HCT116 (cell line): ENCODE results near the gene DMRT2. TPM values are rescaled to one million over a fixed set of nuclear protein-coding genes. Genes with fewer than 3 reads are reported as not detected.

Source experiments
- ATAC-seq: fragments of 200-7000 bp; cut with Tn5 transposase; 2 replicates; pipeline ENCODE4 v1.9.1; 2020; ENCODE audit warnings: mild to moderate bottlenecking, moderate library complexity
- BruUV-seq: library from RNA; stranded (reverse); fragments of 400-500 nt; replicated peaks from 2 replicates; lab custom pipeline; 2021; lab: Mats Ljungman, UMichigan
- CTCF ChIA-PET: fragments of 300-600 bp; sonication (Branson Sonifier 250); formaldehyde crosslinking; loops from one replicate; lab custom pipeline; 2021; ENCODE audit warnings: antibody characterized with exemption; lab: Charles Lee
- POLR2A ChIA-PET: fragments of 300-600, 350-600 bp; sonication (Branson Sonifier 250); formaldehyde crosslinking; loops from one replicate; lab custom pipeline; 2021; ENCODE audit warnings: antibody characterized with exemption; lab: Charles Lee
- RAD21 ChIA-PET, 2 experiments: fragments of 300-600 bp; sonication (Branson Sonifier 250); formaldehyde crosslinking; loops; one replicate each; lab custom pipeline; 2023; ENCODE audit warnings: low total read pairs in 2 of 2; ENCODE audit not compliant: uncharacterized antibody in 2 of 2, unreplicated experiment in 2 of 2, low non-redundant PET in 1 of 2; lab: Charles Lee
- DNase-seq: peaks from one replicate; pipeline ENCODE4 v3.0.0-alpha.2; 2010; ENCODE audit warnings: low read depth, low spot score
- H2AFZ ChIP-seq: fragments of 200-600 bp; shearing (Covaris generic), sonication (generic); 2 replicates; pipeline ENCODE4 v1.6.1; 2017; ENCODE audit warnings: low read depth, mixed run types, mixed read lengths, antibody characterized with exemption, low read length; ENCODE audit not compliant: poor library complexity, severe bottlenecking
- H3K27ac ChIP-seq: 2 replicates; pipeline ENCODE4 v1.5.1; 2012; ENCODE audit warnings: low read depth, low read length
- H3K27me3 ChIP-seq: fragments of 200-600 bp; sonication (generic); 2 replicates; pipeline ENCODE4 v1.6.1; 2016; ENCODE audit warnings: mixed run types, low read length, mixed read lengths; ENCODE audit not compliant: insufficient read depth
- H3K36me3 ChIP-seq, 2 experiments: fragments of 200-500 bp in 1 of 2; fragments of 200-600 bp in 1 of 2; sonication (Bioruptor generic) in 1 of 2; sonication (generic) in 1 of 2; 2 replicates each; pipeline versions ENCODE4 v1.5.1 to v1.6.1; 2014 to 2016; ENCODE audit warnings: low read length in 2 of 2, inconsistent platforms in 1 of 2, mixed read lengths in 1 of 2, mixed run types in 1 of 2; ENCODE audit not compliant: insufficient read depth in 2 of 2, control insufficient read depth in 1 of 2
- H3K4me1 ChIP-seq, 2 experiments: fragments of 200-600 bp in 1 of 2; sonication (generic) in 1 of 2; 2 replicates each; pipeline versions ENCODE4 v1.5.1 to v1.6.1; 2012 to 2017; ENCODE audit warnings: low read length in 2 of 2, inconsistent platforms in 1 of 2, mild to moderate bottlenecking in 1 of 2, mixed read lengths in 1 of 2, mixed run types in 1 of 2, moderate library complexity in 1 of 2; ENCODE audit not compliant: insufficient read depth in 2 of 2, control insufficient read depth in 1 of 2
- H3K4me2 ChIP-seq: fragments of 200-600 bp; sonication (generic); 2 replicates; pipeline ENCODE4 v1.6.1; 2017; ENCODE audit warnings: mixed run types, low read length, mixed read lengths
- H3K4me3 ChIP-seq, 2 experiments: fragments of 200-600 bp in 1 of 2; sonication (generic) in 1 of 2; replicated peaks in 1 of 2; 2 replicates each; pipeline ENCODE4 v1.5.1; 2011 to 2016; ENCODE audit warnings: low read length in 2 of 2, control low read depth in 1 of 2, low read depth in 1 of 2, mild to moderate bottlenecking in 1 of 2, mixed read lengths in 1 of 2, mixed run types in 1 of 2
- H3K79me2 ChIP-seq: fragments of 200-600 bp; sonication (generic); 2 replicates; pipeline ENCODE4 v1.6.1; 2017; ENCODE audit warnings: mild to moderate bottlenecking, mixed run types, low read length, moderate library complexity, mixed read lengths; ENCODE audit not compliant: insufficient read depth
- H3K9ac ChIP-seq: fragments of 200-600 bp; sonication (generic); 2 replicates; pipeline ENCODE4 v1.6.1; 2016; ENCODE audit warnings: low read length, mixed read lengths
- H3K9me2 ChIP-seq: fragments of 200-600 bp; sonication (generic), shearing (Covaris generic); 2 replicates; pipeline ENCODE4 v1.6.1; 2017; ENCODE audit warnings: mixed run types, mild to moderate bottlenecking, moderate library complexity; ENCODE audit not compliant: insufficient read depth
- H3K9me3 ChIP-seq, 2 experiments: fragments of 200-500 bp in 1 of 2; fragments of 200-600 bp in 1 of 2; sonication (Bioruptor generic) in 1 of 2; sonication (generic) in 1 of 2; 2 replicates each; pipeline ENCODE4 v1.6.1; 2014 to 2017; ENCODE audit warnings: low read length in 2 of 2, mixed read lengths in 2 of 2, inconsistent platforms in 1 of 2, low read depth in 1 of 2, mild to moderate bottlenecking in 1 of 2, mixed run types in 1 of 2, moderate library complexity in 1 of 2; ENCODE audit not compliant: control insufficient read depth in 1 of 2, insufficient read depth in 1 of 2
- H4K20me1 ChIP-seq: fragments of 200-600 bp; sonication (generic), shearing (Covaris generic); 2 replicates; pipeline ENCODE4 v1.6.1; 2017; ENCODE audit warnings: mixed run types, mild to moderate bottlenecking, moderate library complexity; ENCODE audit not compliant: insufficient read depth
- CBX3 ChIP-seq: IDR thresholded peaks from 2 replicates; pipeline ENCODE4 v1.6.1; 2012; ENCODE audit warnings: low read depth
- CEBPB ChIP-seq: IDR thresholded peaks from 2 replicates; pipeline ENCODE4 v1.6.1; 2012; ENCODE audit warnings: low read depth
- ELF1 ChIP-seq: IDR thresholded peaks from 2 replicates; pipeline ENCODE4 v1.6.1; 2012; ENCODE audit warnings: low read depth, borderline replicate concordance
- EZH2phosphoT487 ChIP-seq: fragments of 200-600 bp; IDR thresholded peaks from 2 replicates; pipeline ENCODE4 v1.6.1; 2018; ENCODE audit warnings: antibody characterized with exemption, borderline replicate concordance
- FOSL1 ChIP-seq: IDR thresholded peaks from 2 replicates; pipeline ENCODE4 v1.6.1; 2012; ENCODE audit warnings: low read depth
- JUND ChIP-seq: IDR thresholded peaks from 2 replicates; pipeline ENCODE4 v1.6.1; 2012
- POLR2AphosphoS5 ChIP-seq: IDR thresholded peaks from 2 replicates; pipeline ENCODE4 v1.6.1; 2011; ENCODE audit warnings: mild to moderate bottlenecking, low read depth, low read length, moderate library complexity
- RAD21 ChIP-seq: IDR thresholded peaks from 2 replicates; pipeline ENCODE4 v1.6.1; 2012; ENCODE audit warnings: low read depth, mild to moderate bottlenecking
- SRF ChIP-seq: IDR thresholded peaks from 2 replicates; pipeline ENCODE4 v1.6.1; 2012; ENCODE audit warnings: low read depth
- YY1 ChIP-seq: IDR thresholded peaks from 2 replicates; pipeline ENCODE4 v1.6.1; 2011; ENCODE audit warnings: low read length, low read depth, moderate library complexity, mild to moderate bottlenecking; ENCODE audit not compliant: insufficient replicate concordance; ENCODE audit errors: extremely low read depth
- ZNF274 ChIP-seq: fragments of 200-500 bp; sonication (Bioruptor generic); IDR thresholded peaks from 2 replicates; pipeline ENCODE4 v1.6.1; 2014; ENCODE audit warnings: mild to moderate bottlenecking, low read depth, low read length, inconsistent platforms
- intact Hi-C: fragments of 100-400 bp; cut with micrococcal nuclease; formaldehyde crosslinking; loops from 2 replicates; pipeline ENCODE4 v1.10.0; 2022
- total RNA-seq: library from RNA; stranded (reverse); gene quantifications from one replicate; pipeline ENCODE4 v1.2.1, GENCODE V29; 2021; ENCODE audit not compliant: unreplicated experiment
- TF ChIP-seq, protein P1 (sequence below): IDR thresholded peaks from 2 replicates; pipeline ENCODE4 v1.6.1; 2011; ENCODE audit warnings: mild to moderate bottlenecking, low read length, moderate library complexity; ENCODE audit not compliant: insufficient replicate concordance; ENCODE audit errors: extremely low read depth
- TF ChIP-seq, protein P2 (sequence below): IDR thresholded peaks from 2 replicates; pipeline ENCODE4 v1.6.1; 2012; ENCODE audit warnings: low read depth

The DMRT2 gene
- total RNA-seq, 1 experiment from 2014 or later: 0.17 TPM

DNA sequence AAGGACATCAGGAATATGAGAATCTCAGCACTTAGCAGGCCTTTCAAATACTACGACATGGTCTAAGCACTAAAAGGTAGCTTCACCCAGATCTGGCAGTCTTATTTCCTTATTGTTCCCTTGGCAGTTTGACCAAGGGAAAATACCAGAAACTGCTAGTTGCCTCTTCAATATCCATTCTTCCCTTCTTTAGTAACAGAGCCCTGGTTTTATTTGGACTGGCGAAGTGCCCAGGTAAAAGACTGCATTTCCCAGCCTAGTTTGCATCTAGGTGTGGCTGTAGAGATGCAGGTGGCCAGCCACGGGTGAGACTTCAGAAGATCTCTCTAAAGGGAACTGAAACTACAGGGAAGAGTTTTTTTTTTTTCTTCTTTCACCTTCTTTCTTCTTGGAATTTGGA, 21.6 kb downstream of the DMRT2 start:
- CTCF ChIA-PET: no interaction called here
- RAD21 ChIA-PET: no interaction called here
- ATAC-seq: no peak
- Histone ChIP-seq H3K9me2 (no peaks in the 10 kb centered on the region), H3K27ac (no peak overlapping the region), H3K4me1 (no peaks in the 10 kb centered on the region), H3K27me3 (no peaks in the 10 kb centered on the region), H3K36me3 (no peaks in the 10 kb centered on the region), H3K4me3 (no peak overlapping the region), H3K4me2 (no peak overlapping the region), H3K9me3 (no peaks in the 10 kb centered on the region; a peak in 1 of 4 replicates), H3K9ac (no peak overlapping the region), H3K79me2 (no peaks in the 10 kb centered on the region), H2AFZ (no peak overlapping the region), H4K20me1 (no peaks in the 10 kb centered on the region)
- TF ChIP-seq, protein P1, sequence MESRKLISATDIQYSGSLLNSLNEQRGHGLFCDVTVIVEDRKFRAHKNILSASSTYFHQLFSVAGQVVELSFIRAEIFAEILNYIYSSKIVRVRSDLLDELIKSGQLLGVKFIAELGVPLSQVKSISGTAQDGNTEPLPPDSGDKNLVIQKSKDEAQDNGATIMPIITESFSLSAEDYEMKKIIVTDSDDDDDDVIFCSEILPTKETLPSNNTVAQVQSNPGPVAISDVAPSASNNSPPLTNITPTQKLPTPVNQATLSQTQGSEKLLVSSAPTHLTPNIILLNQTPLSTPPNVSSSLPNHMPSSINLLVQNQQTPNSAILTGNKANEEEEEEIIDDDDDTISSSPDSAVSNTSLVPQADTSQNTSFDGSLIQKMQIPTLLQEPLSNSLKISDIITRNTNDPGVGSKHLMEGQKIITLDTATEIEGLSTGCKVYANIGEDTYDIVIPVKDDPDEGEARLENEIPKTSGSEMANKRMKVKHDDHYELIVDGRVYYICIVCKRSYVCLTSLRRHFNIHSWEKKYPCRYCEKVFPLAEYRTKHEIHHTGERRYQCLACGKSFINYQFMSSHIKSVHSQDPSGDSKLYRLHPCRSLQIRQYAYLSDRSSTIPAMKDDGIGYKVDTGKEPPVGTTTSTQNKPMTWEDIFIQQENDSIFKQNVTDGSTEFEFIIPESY: no peak
- TF ChIP-seq YY1: no peak
- no peak for TF ChIP-seq ZNF274
- no peak for TF ChIP-seq SRF
- no peak for TF ChIP-seq POLR2AphosphoS5
- no peak for TF ChIP-seq CEBPB
- no peak for TF ChIP-seq ELF1
- TF ChIP-seq FOSL1: no peak
- no peak for TF ChIP-seq RAD21
- no peak for TF ChIP-seq CBX3
- TF ChIP-seq JUND: no peak
- TF ChIP-seq, protein P2, sequence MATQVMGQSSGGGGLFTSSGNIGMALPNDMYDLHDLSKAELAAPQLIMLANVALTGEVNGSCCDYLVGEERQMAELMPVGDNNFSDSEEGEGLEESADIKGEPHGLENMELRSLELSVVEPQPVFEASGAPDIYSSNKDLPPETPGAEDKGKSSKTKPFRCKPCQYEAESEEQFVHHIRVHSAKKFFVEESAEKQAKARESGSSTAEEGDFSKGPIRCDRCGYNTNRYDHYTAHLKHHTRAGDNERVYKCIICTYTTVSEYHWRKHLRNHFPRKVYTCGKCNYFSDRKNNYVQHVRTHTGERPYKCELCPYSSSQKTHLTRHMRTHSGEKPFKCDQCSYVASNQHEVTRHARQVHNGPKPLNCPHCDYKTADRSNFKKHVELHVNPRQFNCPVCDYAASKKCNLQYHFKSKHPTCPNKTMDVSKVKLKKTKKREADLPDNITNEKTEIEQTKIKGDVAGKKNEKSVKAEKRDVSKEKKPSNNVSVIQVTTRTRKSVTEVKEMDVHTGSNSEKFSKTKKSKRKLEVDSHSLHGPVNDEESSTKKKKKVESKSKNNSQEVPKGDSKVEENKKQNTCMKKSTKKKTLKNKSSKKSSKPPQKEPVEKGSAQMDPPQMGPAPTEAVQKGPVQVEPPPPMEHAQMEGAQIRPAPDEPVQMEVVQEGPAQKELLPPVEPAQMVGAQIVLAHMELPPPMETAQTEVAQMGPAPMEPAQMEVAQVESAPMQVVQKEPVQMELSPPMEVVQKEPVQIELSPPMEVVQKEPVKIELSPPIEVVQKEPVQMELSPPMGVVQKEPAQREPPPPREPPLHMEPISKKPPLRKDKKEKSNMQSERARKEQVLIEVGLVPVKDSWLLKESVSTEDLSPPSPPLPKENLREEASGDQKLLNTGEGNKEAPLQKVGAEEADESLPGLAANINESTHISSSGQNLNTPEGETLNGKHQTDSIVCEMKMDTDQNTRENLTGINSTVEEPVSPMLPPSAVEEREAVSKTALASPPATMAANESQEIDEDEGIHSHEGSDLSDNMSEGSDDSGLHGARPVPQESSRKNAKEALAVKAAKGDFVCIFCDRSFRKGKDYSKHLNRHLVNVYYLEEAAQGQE: no peak
- no peak for TF ChIP-seq EZH2phosphoT487
- POLR2A ChIA-PET: no interaction called here
- intact Hi-C loops: no loop called here
- BruUV-seq: no TSS peak
- DNase-seq: no peak
